Ascending aorta (tissue), 2 donors: Measurements from ENCODE around the gene C20orf141. TPM values are rescaled to one million over a fixed set of nuclear protein-coding genes. Genes with fewer than 3 reads are reported as not detected.

Source experiments
- DNase-seq, 2 donors: peaks; one replicate each; pipeline ENCODE4 v3.0.0-alpha.2; 2019; ENCODE audit warnings: low spot score in 2 of 2
- H3K27ac ChIP-seq, 2 donors: fragments of 200-600 bp; sonication (generic); one replicate each; pipeline ENCODE4 v1.5.1; 2016 to 2017; ENCODE audit warnings: mild to moderate bottlenecking in 1 of 2
- H3K27me3 ChIP-seq: fragments of 200-600 bp; sonication (generic); one replicate; pipeline ENCODE4 v1.5.1; 2017
- H3K36me3 ChIP-seq, 2 donors: fragments of 200-600 bp; sonication (generic); one replicate each; pipeline ENCODE4 v1.5.1; 2016
- H3K4me1 ChIP-seq, 2 donors: fragments of 200-600 bp; sonication (generic); one replicate each; pipeline ENCODE4 v1.5.1; 2016 to 2017; ENCODE audit warnings: mild to moderate bottlenecking in 1 of 2
- H3K4me3 ChIP-seq, 2 donors: fragments of 200-600 bp; sonication (generic); one replicate each; pipeline ENCODE4 v1.5.1; 2016 to 2017; ENCODE audit warnings: mild to moderate bottlenecking in 1 of 2
- H3K9me3 ChIP-seq, 2 donors: fragments of 200-600 bp; sonication (generic); one replicate each; pipeline ENCODE4 v1.5.1; 2016
- CTCF ChIP-seq, 3 experiments: fragments of 200-600 bp in 2 of 3; fragments of 450-650 bp in 1 of 3; sonication (generic) in 2 of 3; IDR thresholded peaks; one replicate each; pipeline ENCODE4 v1.5.1; 2016 to 2019; ENCODE audit warnings: antibody characterized with exemption in 3 of 3, mild to moderate bottlenecking in 1 of 3, moderate library complexity in 1 of 3
- intact Hi-C: fragments of 100-400 bp; cut with DNase I; formaldehyde crosslinking; loops from one replicate; pipeline ENCODE4 v1.15.1; 2023
- total RNA-seq: library from RNA; depleted of rRNA; stranded (reverse); fragments of >200 nt; gene quantifications from one replicate; pipeline ENCODE4 v1.1.0, GENCODE V29; 2016

The C20orf141 gene
- total RNA-seq, 1 donor from 2014 or later, result not detected

DNA sequence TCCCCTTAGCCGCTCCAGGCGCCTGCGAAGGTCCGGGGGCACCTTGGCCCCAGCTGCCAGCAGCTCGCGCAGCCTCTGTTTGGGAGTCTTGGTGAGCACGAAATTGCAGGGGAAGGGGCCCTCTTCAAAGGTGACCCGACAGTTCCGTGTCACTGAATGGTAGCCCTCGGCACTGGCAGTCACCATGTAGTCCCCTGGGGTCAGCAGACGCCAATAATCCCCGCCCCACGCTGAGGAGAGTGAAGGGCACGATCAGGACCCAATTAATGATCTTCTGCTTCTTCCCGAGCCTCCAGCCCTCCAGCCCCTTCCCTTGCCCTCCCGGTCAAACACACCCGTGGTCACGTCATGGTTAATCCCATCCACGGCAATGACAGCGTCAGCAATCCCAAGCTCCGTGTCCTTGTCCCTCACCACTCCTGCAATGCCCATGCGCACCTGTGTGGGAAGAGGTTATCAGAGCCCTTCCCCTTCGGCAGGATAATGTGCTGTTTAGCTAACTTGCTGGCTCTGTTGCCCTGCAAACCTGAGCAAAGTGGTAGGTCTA lies 20.5 kb upstream of the C20orf141 start:
- Histone ChIP-seq H3K4me1 (no peaks in the 10 kb centered on the region), H3K27me3 (no peaks in the 10 kb centered on the region), H3K36me3 (no peaks in the 10 kb centered on the region), H3K9me3 (no peaks in the 10 kb centered on the region), H3K27ac (no peak overlapping the region), H3K4me3 (no peak overlapping the region)
- no peak for DNase-seq
- intact Hi-C loops, result no loop called here
- TF ChIP-seq CTCF (IDR thresholded peaks at IDR 0.05), result no peak

DNA sequence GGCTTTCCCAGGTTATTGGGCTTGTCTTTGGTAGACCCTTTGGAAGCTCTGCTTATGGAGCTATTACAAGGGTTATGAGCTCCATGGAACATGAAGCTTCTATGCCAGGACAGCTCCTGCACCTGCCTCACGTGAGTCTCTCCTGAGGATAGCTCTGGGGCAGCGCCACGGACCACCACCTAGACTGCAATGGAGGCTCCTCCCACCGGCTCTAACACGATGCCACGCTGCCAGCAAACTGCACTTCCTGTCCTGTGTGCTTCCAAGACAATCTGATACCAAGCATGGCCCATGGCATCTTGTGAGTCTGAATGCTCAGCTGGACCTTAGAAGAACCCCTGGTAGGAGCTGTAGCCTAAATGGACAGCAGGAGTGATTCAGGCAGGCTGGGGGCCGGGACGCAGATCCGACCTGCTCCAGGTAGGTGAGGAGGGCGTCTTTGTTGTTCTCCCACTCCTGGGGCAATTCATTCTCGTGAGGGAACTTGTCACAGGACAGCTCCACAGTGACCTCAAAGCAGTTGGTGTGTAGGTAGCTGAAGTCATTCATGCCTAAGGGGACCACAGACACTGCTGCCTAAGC lies 19.8 kb upstream of the C20orf141 start:
- Histone ChIP-seq H3K4me3 (no peak overlapping the region), H3K9me3 (no peaks in the 10 kb centered on the region), H3K27me3 (no peaks in the 10 kb centered on the region), H3K4me1 (no peaks in the 10 kb centered on the region), H3K36me3 (no peaks in the 10 kb centered on the region), H3K27ac (no peak overlapping the region)
- no peak for TF ChIP-seq CTCF (IDR thresholded peaks at IDR 0.05)
- intact Hi-C loops, result no loop called here
- no peak for DNase-seq

GRCh38 chr20:2795451-2795850 lies 19.3 kb upstream of the C20orf141 start:
- Histone ChIP-seq H3K4me1 (no peaks in the 10 kb centered on the region), H3K9me3 (no peaks in the 10 kb centered on the region), H3K4me3 (no peak overlapping the region), H3K27me3 (no peaks in the 10 kb centered on the region), H3K27ac (no peak overlapping the region), H3K36me3 (no peaks in the 10 kb centered on the region)
- DNase-seq, result no peak
- intact Hi-C loops, result no loop called here
- TF ChIP-seq CTCF (IDR thresholded peaks at IDR 0.05), result no peak

- Histone ChIP-seq H3K27ac (no peak overlapping the region), H3K36me3 (no peaks in the 10 kb centered on the region), H3K4me3 (no peak overlapping the region), H3K4me1 (no peaks in the 10 kb centered on the region), H3K9me3 (no peaks in the 10 kb centered on the region), H3K27me3 (peaks cover 3% of the 10 kb centered on the region)
- DNase-seq, result no peak
- no peak for TF ChIP-seq CTCF (IDR thresholded peaks at IDR 0.05)
- intact Hi-C loops, result no loop called here
These were observed 18.7 kb upstream of the C20orf141 start for GRCh38 chr20:2796011-2796660.

DNA sequence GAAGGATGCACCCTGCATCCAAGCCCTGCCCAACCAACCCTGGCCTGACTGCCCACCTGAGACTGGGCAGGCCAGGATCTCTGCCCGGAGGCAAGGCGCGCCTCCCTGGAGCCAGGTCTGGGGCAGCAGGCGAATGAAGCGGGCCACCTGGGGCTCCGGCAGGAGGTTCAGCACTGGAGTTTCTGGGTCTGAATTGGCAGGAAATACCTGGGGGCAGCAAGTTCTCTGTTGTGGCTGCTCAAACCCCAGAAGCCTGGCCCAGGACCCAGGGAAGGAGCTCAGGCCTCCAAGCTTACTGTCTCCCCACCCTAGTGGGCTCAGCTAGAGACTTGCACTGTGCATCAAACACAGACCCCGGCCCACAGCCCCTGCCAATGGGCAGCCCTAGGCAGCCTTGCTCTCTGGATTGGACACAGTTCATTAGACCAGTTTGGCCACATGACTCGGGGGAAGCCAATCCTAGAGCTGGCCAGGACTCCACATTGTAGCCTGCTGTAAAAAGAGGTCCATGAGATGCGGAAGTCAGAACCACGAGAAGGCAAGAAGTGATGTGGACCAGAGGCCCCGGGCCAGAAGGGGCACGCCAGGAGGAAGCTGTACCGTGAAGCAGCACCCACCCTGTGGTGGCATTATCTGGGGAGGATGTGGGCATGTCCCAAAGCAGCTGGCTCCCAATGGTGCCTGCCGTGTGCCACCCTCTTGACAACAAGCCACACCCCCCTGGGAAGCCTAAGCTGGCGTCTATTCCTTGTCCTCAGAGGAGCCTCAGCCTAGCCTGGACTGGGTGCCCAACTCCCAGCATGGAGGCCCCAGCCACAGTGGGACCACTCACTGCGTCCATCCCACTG lies 17.4 kb upstream of the C20orf141 start:
- no peak for DNase-seq
- intact Hi-C loops, result no loop called here
- Histone ChIP-seq H3K36me3 (no peaks in the 10 kb centered on the region), H3K27me3 (peaks cover 4% of the 10 kb centered on the region), H3K9me3 (no peaks in the 10 kb centered on the region), H3K4me3 (no peak overlapping the region), H3K4me1 (no peaks in the 10 kb centered on the region), H3K27ac (no peak overlapping the region)
- TF ChIP-seq CTCF (IDR thresholded peaks at IDR 0.05), result no peak
